ENCODE results near the gene CASD1.

Gene CASD1

GRCh38 chr7:94579470-94579869, 69.9 kb downstream of the CASD1 start:
- DNase-seq (ENCODE audit: extremely low read depth in 1 of 2, low read depth in 1 of 2): no peak

- DNase-seq (ENCODE audit: extremely low read depth in 1 of 2, low read depth in 1 of 2): no peak
Measured at GRCh38 chr7:94580601-94581000, 71.0 kb downstream of the CASD1 start.

GRCh38 chr7:94584113-94584512, 74.5 kb downstream of the CASD1 start:
- no peak for DNase-seq (ENCODE audit: extremely low read depth in 1 of 2, low read depth in 1 of 2)

- DNase-seq (ENCODE audit: extremely low read depth in 1 of 2, low read depth in 1 of 2): no peak
Measured at GRCh38 chr7:94588075-94588474, 78.5 kb downstream of the CASD1 start.

GRCh38 chr7:94590526-94591162, 81.0 kb downstream of the CASD1 start:
- no peak for DNase-seq (ENCODE audit: extremely low read depth in 1 of 2, low read depth in 1 of 2)

- no peak for DNase-seq (ENCODE audit: extremely low read depth in 1 of 2, low read depth in 1 of 2)
Measured at GRCh38 chr7:94591176-94591575, 81.6 kb downstream of the CASD1 start.

- DNase-seq (ENCODE audit: extremely low read depth in 1 of 2, low read depth in 1 of 2): no peak
Measured at GRCh38 chr7:94594882-94595281, 85.3 kb downstream of the CASD1 start.

GRCh38 chr7:94595717-94596116, 86.1 kb downstream of the CASD1 start:
- no peak for DNase-seq (ENCODE audit: extremely low read depth in 1 of 2, low read depth in 1 of 2)

- DNase-seq (ENCODE audit: extremely low read depth in 1 of 2, low read depth in 1 of 2): no peak
Measured at GRCh38 chr7:94600267-94600666, 90.7 kb downstream of the CASD1 start.

- DNase-seq (ENCODE audit: extremely low read depth in 1 of 2, low read depth in 1 of 2): no peak
Measured at GRCh38 chr7:94602181-94602580, 92.6 kb downstream of the CASD1 start.

- no peak for DNase-seq (ENCODE audit: extremely low read depth in 1 of 2, low read depth in 1 of 2)
Measured at GRCh38 chr7:94605031-94605430, 95.4 kb downstream of the CASD1 start.

Data from activated CD8-positive, alpha-beta memory T cell treated with anti-CD3 and anti-CD28 coated beads for 1 hour (primary cell).